Measurements from ENCODE around the gene ZEB1. TPM values are rescaled to one million over a fixed set of nuclear protein-coding genes. Genes with fewer than 3 reads are reported as not detected.

ZEB1 gene
- total and polyA plus RNA-seq, 9 of the 15 experiments (the other 6 are each of a cell fraction or from before 2014, with no cell fraction given) = 2.1 to 8.4 (median 4.9) TPM

- H3K9ac ChIP-seq (ENCODE audit: insufficient read depth in 1 of 2, low read depth in 2 of 2, low read length in 2 of 2) = no peak overlapping the region
- H3K4me2 ChIP-seq (ENCODE audit: insufficient read depth, low read length) = no peak overlapping the region
- WGBS (ENCODE audit: insufficient coverage, low coverage, missing lambda C conversion rate) = 25% methylated on average over 2 of the region's 2 CpGs
- FAIRE-seq (no peak), DNase-seq (ENCODE audit: extremely low read depth in 1 of 4, low spot score in 3 of 4) (no peak), ATAC-seq (no peak)
- in situ Hi-C loops (cut with MboI) (no loop called here), intact Hi-C loops (cut with micrococcal nuclease) (no loop called here)
- H3K27ac ChIP-seq (ENCODE audit: extremely low read depth, low read depth, low read length) = no peak overlapping the region
- ChIA-PET POLR2A (no interaction called here), CTCF (ENCODE audit: low intra/inter-chr PET ratio) (no interaction called here)
- H3K4me1 ChIP-seq (replicated peaks in 1 of 2; ENCODE audit: control insufficient read depth in 2 of 2, insufficient read depth in 2 of 2, low read length in 2 of 2) = peaks cover 4 to 6% of the 10 kb centered on the region in 2 experiments; a peak in 3 of 5 replicates
- no peaks in the 10 kb centered on the region for H3K79me2 ChIP-seq (ENCODE audit: control insufficient read depth, insufficient read depth, low read length)
- no peak overlapping the region for H3K4me3 ChIP-seq
- no peaks in the 10 kb centered on the region for H3K27me3 ChIP-seq (ENCODE audit: control insufficient read depth in 2 of 2, insufficient read depth in 2 of 2, low read length in 2 of 2)
- BruUV-seq (replicated peaks) = no TSS peak
- no peaks in the 10 kb centered on the region for H3K36me3 ChIP-seq (ENCODE audit: control insufficient read depth, insufficient read depth, low read length)
- H2AFZ ChIP-seq (ENCODE audit: low read depth, low read length) = 0 out of 2 replicates have a peak overlapping the region, but pooled peaks have one; percentile 0
- no peaks in the 10 kb centered on the region for H3K9me1 ChIP-seq (ENCODE audit: control insufficient read depth, insufficient read depth, low read length)
- TF ChIP-seq CCAR2 (IDR thresholded peaks at IDR 0.05; ENCODE audit: low read depth, low read length) = no peak
- TF ChIP-seq RREB1 (CRISPR knock-in tag; IDR thresholded peaks at IDR 0.05) = no peak
- no peak for TF ChIP-seq HNRNPL (IDR thresholded peaks at IDR 0.05; ENCODE audit: low read depth, low read length)
- no peak for TF ChIP-seq SMARCC2 (IDR thresholded peaks at IDR 0.05; ENCODE audit: low read depth)
- TF ChIP-seq SAP30 (IDR thresholded peaks at IDR 0.05; ENCODE audit: borderline replicate concordance, insufficient read depth, low read depth, low read length, poor library complexity, severe bottlenecking) = no peak
- TF ChIP-seq CSDE1 (IDR thresholded peaks at IDR 0.05) = no peak
- no peak for TF ChIP-seq SP1 (CRISPR knock-in tag; IDR thresholded peaks at IDR 0.05)
- no peak for TF ChIP-seq POLR2A (conservative IDR thresholded peaks at IDR 0.05)
- TF ChIP-seq SMARCA4 (IDR thresholded peaks at IDR 0.05) = no peak
- TF ChIP-seq PRMT5 (CRISPR knock-in tag; IDR thresholded peaks at IDR 0.05) = no peak
- no peak for TF ChIP-seq E2F1 (CRISPR knock-in tag; IDR thresholded peaks at IDR 0.05)
- no peak for TF ChIP-seq SIN3B (IDR thresholded peaks at IDR 0.05; ENCODE audit: low read depth)
- TF ChIP-seq ILK (tag; IDR thresholded peaks at IDR 0.05; ENCODE audit: borderline replicate concordance, low read depth) = no peak
- no peak for TF ChIP-seq CREB3 (tag; conservative IDR thresholded peaks at IDR 0.05; ENCODE audit: low read depth)
- no peak for TF ChIP-seq PURB (CRISPR knock-in tag; IDR thresholded peaks at IDR 0.05; ENCODE audit: low read depth)
- H3K9me3 ChIP-seq (replicated peaks; ENCODE audit: control insufficient read depth, insufficient read depth, low read depth, low read length) = no peaks in the 10 kb centered on the region
- no peaks in the 10 kb centered on the region for H4K20me1 ChIP-seq (replicated peaks; ENCODE audit: control insufficient read depth, insufficient read depth, low read length)
Measured at GRCh38 chr10:31274310-31274709, 44.7 kb upstream of the ZEB1 start.
